ENCODE results near the gene CDT1.

The CDT1 gene

GRCh38 chr16:88835383-88835782, 31.8 kb downstream of the CDT1 start:
- no peak for DNase-seq (ENCODE audit: low read depth in 2 of 2, low spot score in 1 of 2)

GRCh38 chr16:88835818-88836217, 32.2 kb downstream of the CDT1 start:
- DNase-seq (ENCODE audit: low read depth in 2 of 2, low spot score in 1 of 2): no peak

- no peak for DNase-seq (ENCODE audit: low read depth in 2 of 2, low spot score in 1 of 2)
Measured at GRCh38 chr16:88836791-88837190, 33.2 kb downstream of the CDT1 start.

GRCh38 chr16:88837806-88838205, 34.2 kb downstream of the CDT1 start:
- no peak for DNase-seq (ENCODE audit: low read depth in 2 of 2, low spot score in 1 of 2)

- no peak for DNase-seq (ENCODE audit: low read depth in 2 of 2, low spot score in 1 of 2)
Measured at GRCh38 chr16:88838566-88838965, 35.0 kb downstream of the CDT1 start.

- DNase-seq (ENCODE audit: low read depth in 2 of 2, low spot score in 1 of 2): no peak
Measured at GRCh38 chr16:88839026-88839529, 35.5 kb downstream of the CDT1 start.

- no peak for DNase-seq (ENCODE audit: low read depth in 2 of 2, low spot score in 1 of 2)
Measured at GRCh38 chr16:88839745-88840599, 36.4 kb downstream of the CDT1 start.

GRCh38 chr16:88840600-88841215, 37.1 kb downstream of the CDT1 start:
- no peak for DNase-seq (ENCODE audit: low read depth in 2 of 2, low spot score in 1 of 2)

GRCh38 chr16:88841521-88842307, 38.1 kb downstream of the CDT1 start:
- DNase-seq (ENCODE audit: low read depth in 2 of 2, low spot score in 1 of 2): no peak

- no peak for DNase-seq (ENCODE audit: low read depth in 2 of 2, low spot score in 1 of 2)
Measured at GRCh38 chr16:88842308-88842756, 38.7 kb downstream of the CDT1 start.

GRCh38 chr16:88842806-88843205, 39.2 kb downstream of the CDT1 start:
- no peak for DNase-seq (ENCODE audit: low read depth in 2 of 2, low spot score in 1 of 2)

- DNase-seq (ENCODE audit: low read depth in 2 of 2, low spot score in 1 of 2): no peak
Measured at GRCh38 chr16:88843256-88843655, 39.7 kb downstream of the CDT1 start.

- DNase-seq (ENCODE audit: low read depth in 2 of 2, low spot score in 1 of 2): no peak
Measured at GRCh38 chr16:88844419-88845036, 40.9 kb downstream of the CDT1 start.

GRCh38 chr16:88846088-88846487, 42.5 kb downstream of the CDT1 start:
- DNase-seq (ENCODE audit: low read depth in 2 of 2, low spot score in 1 of 2): no peak

- DNase-seq (ENCODE audit: low read depth in 2 of 2, low spot score in 1 of 2): no peak
Measured at GRCh38 chr16:88847654-88848053, 44.1 kb downstream of the CDT1 start.

GRCh38 chr16:88848557-88848956, 45.0 kb downstream of the CDT1 start:
- DNase-seq (ENCODE audit: low read depth in 2 of 2, low spot score in 1 of 2): no peak

GRCh38 chr16:88850531-88851199, 47.1 kb downstream of the CDT1 start:
- DNase-seq (ENCODE audit: low read depth in 2 of 2, low spot score in 1 of 2): no peak

GRCh38 chr16:88851616-88852015, 48.0 kb downstream of the CDT1 start:
- no peak for DNase-seq (ENCODE audit: low read depth in 2 of 2, low spot score in 1 of 2)

- no peak for DNase-seq (ENCODE audit: low read depth in 2 of 2, low spot score in 1 of 2)
Measured at GRCh38 chr16:88853325-88853941, 49.8 kb downstream of the CDT1 start.

Measured in stimulated activated CD8-positive, alpha-beta memory T cell treated with anti-CD3 and anti-CD28 coated beads, Interleukin-4, amount 100 ng/mL, for 4 hours (primary cell).